CD4-positive, alpha-beta T cell treated with Interleukin-15 for 4 hours (primary cell): Measurements from ENCODE around the gene NPW.

ENCODE experiments used
- DNase-seq: peaks from one replicate; pipeline ENCODE4 v3.0.0-alpha.2; 2020; ENCODE audit warnings: low spot score

NPW gene

DNA sequence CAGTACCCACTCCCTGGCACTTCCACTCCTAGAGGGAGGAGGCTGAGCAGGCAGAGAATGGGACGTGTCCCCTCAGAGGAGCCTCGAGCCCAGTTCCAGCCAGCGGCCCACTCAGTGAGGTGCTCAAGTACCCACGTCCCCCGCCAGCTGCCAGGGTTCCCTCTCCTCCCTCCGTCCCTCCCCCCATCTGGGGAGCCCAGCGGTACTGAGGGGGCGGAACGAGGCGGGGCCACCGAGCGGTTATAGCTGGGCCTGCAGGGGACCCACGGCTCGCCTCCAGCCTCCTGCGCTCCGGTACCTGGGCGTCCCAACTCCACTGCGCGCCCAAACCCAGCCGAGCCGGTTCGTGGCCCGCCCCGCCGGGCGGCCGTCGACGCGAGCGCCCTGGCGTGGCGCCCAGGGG, at the start of gene NPW:
NPW (plus strand) TSS at position 268 of the 403 bp plus-strand sequence.
- DNase-seq: no peak

- DNase-seq: peak; percentile 96
Observed at GRCh38 chr16:1971796-1972489, 47.6 kb upstream of the NPW start, which contains the start of gene TBL3. Gene TBL3, plus strand, starts transcription at chr16:1972053. Its CDS starts 112 bp downstream, at chr16:1972165.

DNA sequence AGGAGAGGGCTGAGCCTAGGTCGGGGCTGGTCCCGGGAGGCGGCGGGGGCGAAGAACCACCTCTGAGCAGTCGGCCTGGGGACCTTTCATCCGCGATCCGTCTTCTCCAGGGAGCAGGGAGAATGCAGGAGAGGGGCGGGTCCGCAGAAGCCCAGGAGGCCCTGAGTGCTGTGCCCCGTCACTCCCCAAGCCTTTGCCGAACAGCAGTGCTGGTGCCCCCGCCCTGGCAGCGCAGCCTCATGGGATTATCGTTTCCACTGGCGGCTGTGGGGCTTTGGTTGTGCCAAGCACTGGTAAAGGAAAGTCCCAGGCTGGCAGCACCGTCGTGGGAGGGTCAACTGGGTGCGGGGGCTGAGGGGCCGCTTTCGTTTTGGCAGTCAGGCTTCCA, 47.1 kb upstream of the NPW start:
- DNase-seq: no peak

- no peak for DNase-seq
Observed at GRCh38 chr16:1973461-1974156, 46.0 kb upstream of the NPW start.

- no peak for DNase-seq
Observed at GRCh38 chr16:1974157-1975070, 45.2 kb upstream of the NPW start.

GRCh38 chr16:1975432-1976215, 44.0 kb upstream of the NPW start:
- DNase-seq: no peak

- DNase-seq: no peak
Observed at GRCh38 chr16:1976216-1976520, 43.4 kb upstream of the NPW start.

DNA sequence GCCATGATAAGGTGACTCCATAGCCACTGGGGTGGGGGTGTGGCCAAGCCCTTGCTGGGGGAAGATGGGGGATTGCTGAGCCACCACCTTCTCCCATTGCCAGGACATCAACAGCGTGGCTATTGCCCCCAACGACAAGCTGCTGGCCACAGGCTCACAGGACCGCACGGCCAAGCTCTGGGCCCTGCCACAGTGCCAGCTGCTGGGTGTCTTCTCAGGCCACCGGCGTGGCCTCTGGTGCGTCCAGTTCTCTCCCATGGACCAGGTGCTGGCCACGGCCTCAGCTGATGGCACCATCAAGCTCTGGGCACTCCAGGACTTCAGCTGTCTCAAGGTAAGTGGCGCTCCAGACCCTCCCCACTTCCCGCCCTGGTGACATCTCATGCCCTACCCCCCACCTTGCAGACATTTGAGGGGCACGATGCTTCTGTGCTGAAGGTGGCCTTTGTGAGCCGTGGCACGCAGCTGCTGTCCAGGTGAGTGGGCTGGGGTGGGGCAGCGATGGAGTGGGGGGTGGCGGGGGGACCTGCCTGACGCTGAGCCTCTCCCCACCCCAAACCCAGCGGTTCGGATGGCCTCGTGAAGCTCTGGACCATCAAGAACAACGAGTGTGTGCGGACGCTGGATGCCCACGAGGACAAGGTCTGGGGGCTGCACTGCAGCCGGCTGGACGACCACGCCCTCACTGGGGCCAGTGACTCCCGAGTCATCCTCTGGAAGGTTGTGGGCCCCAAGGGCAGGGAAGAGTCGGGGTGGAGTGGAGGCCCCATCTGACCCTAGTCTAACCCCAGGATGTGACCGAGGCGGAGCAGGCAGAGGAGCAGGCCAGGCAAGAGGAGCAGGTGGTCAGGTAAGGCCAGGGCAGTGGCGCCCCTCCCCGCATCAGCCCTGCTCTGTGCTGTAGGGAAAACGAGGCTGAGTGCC, 42.4 kb upstream of the NPW start:
- DNase-seq: no peak

GRCh38 chr16:1977875-1978268, 41.7 kb upstream of the NPW start:
- no peak for DNase-seq

DNA sequence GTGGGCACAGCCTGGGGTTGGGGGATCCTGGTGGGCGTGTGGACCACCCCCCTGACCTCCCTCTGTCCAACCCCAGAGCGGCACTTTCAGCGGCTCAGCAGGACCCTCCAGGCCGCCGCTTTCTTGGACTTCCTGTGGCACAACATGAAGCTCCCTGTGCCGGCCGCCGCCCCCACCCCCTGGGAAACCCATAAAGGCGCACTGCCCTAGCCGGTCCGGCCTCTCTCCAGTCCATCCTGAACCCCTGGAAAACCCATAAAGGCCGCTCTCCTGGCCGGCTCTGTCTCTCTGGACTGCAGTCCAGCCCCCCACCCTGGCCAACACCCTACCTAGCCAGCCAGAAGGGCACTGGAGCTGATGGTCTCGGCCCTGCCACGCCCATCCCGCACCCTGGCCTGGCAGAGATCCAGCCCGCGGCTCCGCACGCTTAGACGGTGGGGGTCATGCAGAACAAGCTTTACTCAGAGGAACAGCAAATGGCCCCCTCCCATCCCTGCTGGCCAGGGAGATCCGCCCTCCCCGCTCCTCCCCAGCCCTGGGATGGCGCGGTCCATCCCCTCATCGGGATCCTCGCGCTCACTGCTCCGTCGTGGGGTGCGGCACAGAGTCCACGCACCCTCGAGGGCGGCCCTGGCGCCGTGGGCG, 41.0 kb upstream of the NPW start:
- no peak for DNase-seq

DNA sequence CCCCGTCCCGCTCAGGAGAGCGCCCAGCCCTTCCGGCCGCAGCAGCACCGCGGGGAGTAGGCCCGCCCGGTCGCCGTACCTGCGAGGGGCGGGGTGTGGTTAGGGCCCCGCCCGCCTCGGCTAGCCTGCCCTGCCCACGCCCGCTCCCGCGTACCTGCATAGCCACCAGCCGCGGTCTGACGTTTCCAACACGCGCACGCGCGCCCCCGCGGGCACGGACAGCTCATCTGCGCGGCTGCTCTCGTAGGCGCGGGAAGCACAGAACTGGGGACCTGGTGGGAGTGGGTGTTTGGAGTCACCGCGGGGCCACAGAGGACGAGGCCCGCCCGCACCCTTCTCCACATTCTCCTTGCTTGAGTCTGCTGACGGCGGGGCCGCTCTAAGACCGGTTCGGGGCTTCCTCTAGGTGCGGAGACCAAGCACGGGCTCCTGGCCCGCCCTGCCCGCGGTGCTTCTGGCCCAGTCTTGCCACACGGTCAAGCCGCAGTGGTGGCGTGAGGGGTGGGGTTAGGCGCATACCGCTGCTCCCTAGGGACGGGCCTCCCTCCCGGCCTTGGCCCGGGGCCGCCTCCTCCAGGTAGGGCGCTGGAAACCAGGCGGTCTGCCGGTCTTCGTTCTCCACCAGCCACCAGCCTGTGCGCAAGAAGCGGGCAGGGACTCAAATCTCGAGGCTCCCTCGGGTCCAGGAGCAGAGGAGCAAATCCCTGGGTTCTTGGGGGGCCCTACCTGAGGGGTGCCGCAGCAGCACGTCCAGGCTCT, 40.1 kb upstream of the NPW start:
- no peak for DNase-seq

DNA sequence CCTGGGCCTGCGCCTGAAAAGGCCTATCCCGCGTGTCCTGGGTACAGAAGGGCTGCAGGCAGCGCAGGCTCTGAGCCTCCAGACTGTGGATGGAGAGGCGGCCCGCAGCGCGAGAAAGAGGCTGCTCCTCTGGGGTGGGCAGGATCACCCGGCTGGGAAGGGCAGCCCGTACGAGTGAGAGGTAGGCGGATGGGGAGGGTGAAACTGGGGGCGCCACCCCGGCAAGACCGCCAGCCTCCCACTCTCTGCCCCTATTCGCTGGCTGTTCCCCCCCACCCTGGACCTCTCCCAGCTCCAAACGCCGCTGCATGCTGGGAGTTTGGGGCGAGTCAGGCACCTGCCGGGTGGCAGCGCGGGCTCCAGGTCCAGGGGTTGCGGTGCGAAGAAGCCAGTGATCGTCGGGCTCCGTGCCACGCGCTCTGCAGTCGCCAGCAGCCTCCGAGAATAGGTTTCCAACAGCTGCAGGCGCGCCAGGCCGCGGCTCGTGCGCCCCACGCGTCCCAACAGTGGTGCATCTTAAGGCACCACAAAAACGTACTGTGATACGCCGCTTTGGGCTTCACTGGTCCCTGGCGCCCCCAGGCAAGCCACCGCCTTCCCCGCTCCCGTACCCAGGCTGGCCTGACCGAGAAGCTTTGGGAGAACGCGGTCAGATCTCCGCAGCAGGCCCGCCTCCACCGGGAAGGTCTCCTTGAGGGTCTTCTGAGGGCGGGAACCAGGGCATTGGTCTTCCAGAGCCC, 39.4 kb upstream of the NPW start:
- no peak for DNase-seq

- no peak for DNase-seq
Observed at GRCh38 chr16:1980770-1981087, 38.9 kb upstream of the NPW start.

DNA sequence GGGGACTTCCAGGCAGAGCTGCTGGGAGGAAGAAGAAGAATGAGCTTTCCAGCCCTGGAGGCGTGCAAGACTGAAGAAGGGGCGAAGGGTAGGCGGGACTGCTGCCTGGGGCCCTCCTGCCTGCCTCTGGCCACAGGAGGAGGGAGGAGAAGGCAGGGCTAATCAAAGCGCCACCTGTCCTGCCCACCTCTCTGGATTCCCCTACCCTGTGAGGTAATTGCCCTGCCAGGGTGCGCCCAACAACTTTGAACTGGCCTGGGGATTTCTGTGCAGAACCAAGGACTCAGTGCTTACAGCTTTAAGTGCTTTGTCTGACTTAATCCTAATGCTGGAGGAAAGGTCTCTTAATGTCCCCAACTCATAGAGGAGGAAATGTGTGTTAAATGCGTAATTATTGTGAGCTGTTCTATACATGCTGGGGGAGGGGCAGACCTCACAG, 38.2 kb upstream of the NPW start, which contains the start of gene NOXO1:
NOXO1 (minus strand) TSS at position 72 of the 439 bp plus-strand sequence. CDS start 290 bp downstream, outside the sequence.
- no peak for DNase-seq

- no peak for DNase-seq
Observed at GRCh38 chr16:1982013-1982433, 37.6 kb upstream of the NPW start.

DNA sequence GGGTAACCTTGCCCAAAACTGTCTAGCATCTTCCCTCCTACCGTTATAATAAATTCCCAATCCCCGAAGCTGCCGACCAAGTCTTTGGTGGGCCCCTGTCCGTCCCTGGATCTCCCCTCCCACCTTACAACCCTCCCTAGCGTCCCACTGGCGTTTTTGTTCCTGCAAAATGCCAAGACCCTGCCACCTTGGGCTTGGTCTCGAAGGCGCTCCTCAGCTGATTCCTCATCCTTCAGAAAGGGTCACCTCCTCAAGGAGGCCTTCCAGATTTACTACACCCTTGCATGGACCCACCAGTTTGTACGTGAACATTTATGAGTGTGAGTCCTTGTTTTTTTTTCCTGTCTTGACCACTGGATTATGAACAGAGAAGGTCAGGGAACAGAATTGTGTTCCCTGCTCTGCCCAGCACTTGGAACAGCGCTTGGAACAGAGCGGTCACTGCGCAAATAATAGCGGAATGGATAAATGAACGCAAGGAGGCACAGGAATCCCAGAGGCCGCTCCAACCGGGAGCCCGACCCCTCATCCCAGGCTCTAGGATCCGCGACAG, 36.5 kb upstream of the NPW start:
- no peak for DNase-seq

GRCh38 chr16:1983544-1984346, 35.8 kb upstream of the NPW start, which contains the start of gene GFER:
Gene GFER, plus strand, starts transcription at chr16:1984193. Its CDS starts 26 bp downstream, at chr16:1984219.
- peak; percentile 74 for DNase-seq
